H54 (cell line): ENCODE measurements around the gene PECR.

Experiments
- DNase-seq: peaks from one replicate; pipeline ENCODE4 v3.0.0; 2011; ENCODE audit warnings: low spot score, mixed read lengths; ENCODE audit not compliant: insufficient read length
- FAIRE-seq: peaks from 3 replicates; lab custom pipeline; 2011; peaks lifted over from hg19 to GRCh38; lab: Jason Lieb, UNC
- POLR2A ChIP-seq: IDR thresholded peaks from 2 replicates; pipeline ENCODE4 v1.6.1; 2011; ENCODE audit warnings: low read depth, mild to moderate bottlenecking, low read length

PECR gene

GRCh38 chr2:216071111-216071851 lies 10.3 kb downstream of the PECR start:
- TF ChIP-seq POLR2A, result no peak
- no peak for FAIRE-seq
- DNase-seq, result no peak

GRCh38 chr2:216070195-216070594 lies 11.4 kb downstream of the PECR start:
- DNase-seq (no peak), FAIRE-seq (no peak)
- TF ChIP-seq POLR2A, result no peak

GRCh38 chr2:216069028-216069427 lies 12.6 kb downstream of the PECR start:
- no peak for TF ChIP-seq POLR2A
- DNase-seq, result no peak
- FAIRE-seq, result no peak

- FAIRE-seq, result peak; percentile 81
- DNase-seq, result no peak
- TF ChIP-seq POLR2A, result no peak
Observed at GRCh38 chr2:216066230-216066629, 15.4 kb downstream of the PECR start.

GRCh38 chr2:216064665-216065064 lies 16.9 kb downstream of the PECR start:
- DNase-seq (no peak), FAIRE-seq (no peak)
- no peak for TF ChIP-seq POLR2A

GRCh38 chr2:216064014-216064630 lies 17.5 kb downstream of the PECR start:
- no peak for TF ChIP-seq POLR2A
- FAIRE-seq, result peak; percentile 43
- no peak for DNase-seq

GRCh38 chr2:216059233-216059834 lies 22.3 kb downstream of the PECR start:
- FAIRE-seq, result peak; percentile 23
- no peak for TF ChIP-seq POLR2A
- DNase-seq, result no peak

- DNase-seq (no peak), FAIRE-seq (peak; percentile 73)
- TF ChIP-seq POLR2A, result no peak
Observed at GRCh38 chr2:216057688-216058193, 23.9 kb downstream of the PECR start.

GRCh38 chr2:216056739-216057138 lies 24.9 kb downstream of the PECR start:
- TF ChIP-seq POLR2A, result no peak
- FAIRE-seq (no peak), DNase-seq (no peak)

- FAIRE-seq, result no peak
- DNase-seq, result no peak
Observed at GRCh38 chr2:216055680-216056079, 25.9 kb downstream of the PECR start.

GRCh38 chr2:216052420-216052819 lies 29.2 kb downstream of the PECR start:
- no peak for DNase-seq
- no peak for FAIRE-seq
- TF ChIP-seq POLR2A, result no peak

More at GRCh38 chr2:216055680-216056079, 25.9 kb downstream of the PECR start:
- no peak for TF ChIP-seq POLR2A

- no peak for TF ChIP-seq POLR2A
- no peak for DNase-seq
- no peak for FAIRE-seq
Observed at GRCh38 chr2:216051350-216051749, 30.3 kb downstream of the PECR start.

GRCh38 chr2:216049452-216049851 lies 32.2 kb downstream of the PECR start:
- no peak for TF ChIP-seq POLR2A
- DNase-seq (no peak), FAIRE-seq (no peak)

- DNase-seq, result no peak
- no peak for TF ChIP-seq POLR2A
- no peak for FAIRE-seq
Observed at GRCh38 chr2:216047397-216047796, 34.2 kb downstream of the PECR start.
